Measurements from ENCODE around the gene MYEF2.

Gene MYEF2

GRCh38 chr15:48145923-48146322, 32.2 kb downstream of the MYEF2 start:
- POLR2A ChIA-PET: no interaction called here
- no peak for DNase-seq (ENCODE audit: extremely low spot score)
- CTCF ChIA-PET: no interaction called here
- TF ChIP-seq PKNOX1 (IDR thresholded peaks at IDR 0.05) (no peak), FOXK2 (IDR thresholded peaks at IDR 0.05) (no peak), LEF1 (IDR thresholded peaks at IDR 0.05; ENCODE audit: borderline replicate concordance) (no peak), ARNT (IDR thresholded peaks at IDR 0.05) (no peak), L3MBTL2 (conservative IDR thresholded peaks at IDR 0.05) (no peak), ELF4 (IDR thresholded peaks at IDR 0.05) (no peak), NFRKB (IDR thresholded peaks at IDR 0.05) (no peak), CTBP1 (IDR thresholded peaks at IDR 0.05; ENCODE audit: borderline replicate concordance) (no peak), SP1 (IDR thresholded peaks at IDR 0.05) (no peak), FOXM1 (IDR thresholded peaks at IDR 0.05; ENCODE audit: borderline replicate concordance) (no peak), FOXA1 (IDR thresholded peaks at IDR 0.05) (no peak)

- DNase-seq (ENCODE audit: extremely low spot score): no peak
- POLR2A ChIA-PET: no interaction called here
- CTCF ChIA-PET: no interaction called here
- TF ChIP-seq HDGF (IDR thresholded peaks at IDR 0.05; ENCODE audit: borderline replicate concordance) (no peak), SP1 (IDR thresholded peaks at IDR 0.05) (no peak), FOXK2 (IDR thresholded peaks at IDR 0.05) (no peak), PKNOX1 (IDR thresholded peaks at IDR 0.05) (no peak), BHLHE40 (IDR thresholded peaks at IDR 0.05; ENCODE audit: borderline replicate concordance) (no peak), SUZ12 (IDR thresholded peaks at IDR 0.05) (no peak), L3MBTL2 (conservative IDR thresholded peaks at IDR 0.05) (no peak), FOXA1 (IDR thresholded peaks at IDR 0.05) (no peak), CTBP1 (IDR thresholded peaks at IDR 0.05; ENCODE audit: borderline replicate concordance) (no peak), NFRKB (IDR thresholded peaks at IDR 0.05) (no peak), FOXM1 (IDR thresholded peaks at IDR 0.05; ENCODE audit: borderline replicate concordance) (no peak), ZNF384 (IDR thresholded peaks at IDR 0.05) (no peak), ELF4 (IDR thresholded peaks at IDR 0.05) (no peak), ARNT (IDR thresholded peaks at IDR 0.05) (no peak), TARDBP (IDR thresholded peaks at IDR 0.05) (no peak), LEF1 (IDR thresholded peaks at IDR 0.05; ENCODE audit: borderline replicate concordance) (no peak)
Measured at GRCh38 chr15:48144889-48145288, 33.2 kb downstream of the MYEF2 start.

GRCh38 chr15:48143856-48144255, 34.2 kb downstream of the MYEF2 start:
- DNase-seq (ENCODE audit: extremely low spot score): no peak
- TF ChIP-seq ELF4 (IDR thresholded peaks at IDR 0.05): no peak
- TF ChIP-seq SUZ12 (IDR thresholded peaks at IDR 0.05): no peak
- TF ChIP-seq PKNOX1 (IDR thresholded peaks at IDR 0.05): no peak
- no peak for TF ChIP-seq FOXA1 (IDR thresholded peaks at IDR 0.05)
- no peak for TF ChIP-seq ARNT (IDR thresholded peaks at IDR 0.05)
- no peak for TF ChIP-seq HDGF (IDR thresholded peaks at IDR 0.05; ENCODE audit: borderline replicate concordance)
- no peak for TF ChIP-seq LEF1 (IDR thresholded peaks at IDR 0.05; ENCODE audit: borderline replicate concordance)
- no peak for TF ChIP-seq L3MBTL2 (conservative IDR thresholded peaks at IDR 0.05)
- TF ChIP-seq BHLHE40 (IDR thresholded peaks at IDR 0.05; ENCODE audit: borderline replicate concordance): no peak
- no peak for TF ChIP-seq NFRKB (IDR thresholded peaks at IDR 0.05)
- no peak for TF ChIP-seq CTBP1 (IDR thresholded peaks at IDR 0.05; ENCODE audit: borderline replicate concordance)
- TF ChIP-seq TARDBP (IDR thresholded peaks at IDR 0.05): no peak
- TF ChIP-seq ZNF384 (IDR thresholded peaks at IDR 0.05): no peak
- no peak for TF ChIP-seq FOXM1 (IDR thresholded peaks at IDR 0.05; ENCODE audit: borderline replicate concordance)
- no peak for TF ChIP-seq FOXK2 (IDR thresholded peaks at IDR 0.05)
- TF ChIP-seq SP1 (IDR thresholded peaks at IDR 0.05): no peak
- POLR2A ChIA-PET: no interaction called here
- CTCF ChIA-PET: no interaction called here

- CTCF ChIA-PET: no interaction called here
- TF ChIP-seq L3MBTL2 (conservative IDR thresholded peaks at IDR 0.05) (no peak), NFRKB (IDR thresholded peaks at IDR 0.05) (no peak), BHLHE40 (IDR thresholded peaks at IDR 0.05; ENCODE audit: borderline replicate concordance) (no peak), ARNT (IDR thresholded peaks at IDR 0.05) (no peak), FOXK2 (IDR thresholded peaks at IDR 0.05) (no peak), ELF4 (IDR thresholded peaks at IDR 0.05) (no peak), FOXA1 (IDR thresholded peaks at IDR 0.05) (no peak), LEF1 (IDR thresholded peaks at IDR 0.05; ENCODE audit: borderline replicate concordance) (no peak), HDGF (IDR thresholded peaks at IDR 0.05; ENCODE audit: borderline replicate concordance) (no peak), TARDBP (IDR thresholded peaks at IDR 0.05) (no peak), FOXM1 (IDR thresholded peaks at IDR 0.05; ENCODE audit: borderline replicate concordance) (no peak), PKNOX1 (IDR thresholded peaks at IDR 0.05) (no peak), CTBP1 (IDR thresholded peaks at IDR 0.05; ENCODE audit: borderline replicate concordance) (no peak), SUZ12 (IDR thresholded peaks at IDR 0.05) (no peak), ZNF384 (IDR thresholded peaks at IDR 0.05) (no peak), SP1 (IDR thresholded peaks at IDR 0.05) (no peak)
- POLR2A ChIA-PET: no interaction called here
- no peak for DNase-seq (ENCODE audit: extremely low spot score)
Measured at GRCh38 chr15:48132874-48133273, 45.2 kb downstream of the MYEF2 start.

- ChIA-PET CTCF (no interaction called here), POLR2A (no interaction called here)
- DNase-seq (ENCODE audit: extremely low spot score): no peak
- no peak for TF ChIP-seq BHLHE40 (IDR thresholded peaks at IDR 0.05; ENCODE audit: borderline replicate concordance)
- TF ChIP-seq FOXM1 (IDR thresholded peaks at IDR 0.05; ENCODE audit: borderline replicate concordance): no peak
- TF ChIP-seq HDGF (IDR thresholded peaks at IDR 0.05; ENCODE audit: borderline replicate concordance): no peak
- TF ChIP-seq PKNOX1 (IDR thresholded peaks at IDR 0.05): no peak
- no peak for TF ChIP-seq FOXA1 (IDR thresholded peaks at IDR 0.05)
Measured at GRCh38 chr15:48131324-48131723, 46.8 kb downstream of the MYEF2 start.
